ENCODE data around the gene HSF2. TPM values are rescaled to one million over a fixed set of nuclear protein-coding genes. Genes with fewer than 3 reads are reported as not detected.

The HSF2 gene
- total and polyA plus RNA-seq, 7 donors: 3.5 to 37.1 (median 22.4) TPM

DNA sequence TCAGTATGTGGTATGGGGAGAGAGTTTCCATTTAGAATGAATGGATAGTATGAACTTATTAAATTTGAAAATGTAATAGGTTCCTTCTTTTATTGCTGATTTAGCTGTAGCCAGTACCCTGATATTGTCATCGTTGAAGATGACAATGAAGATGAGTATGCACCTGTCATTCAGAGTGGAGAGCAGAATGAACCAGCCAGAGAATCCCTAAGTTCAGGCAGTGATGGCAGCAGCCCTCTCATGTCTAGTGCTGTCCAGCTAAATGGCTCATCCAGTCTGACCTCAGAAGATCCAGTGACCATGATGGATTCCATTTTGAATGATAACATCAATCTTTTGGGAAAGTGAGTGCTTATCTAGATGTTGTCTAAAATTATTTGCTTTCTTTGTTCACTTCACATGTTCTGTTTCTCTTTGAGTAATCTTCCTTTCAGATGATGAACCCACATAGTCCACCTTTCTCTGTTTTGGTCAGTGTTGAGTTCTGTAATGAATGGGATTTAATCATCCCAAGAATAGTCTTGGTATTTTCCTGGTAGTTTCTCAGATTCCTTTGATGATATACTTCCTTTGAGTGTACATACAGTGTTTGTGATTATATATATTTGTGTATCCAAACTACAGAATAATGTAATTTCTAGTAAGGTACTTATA lies 23.3 kb downstream of the HSF2 start:
- Histone ChIP-seq H3K4me3 (no peak overlapping the region), H3K27ac (no peak overlapping the region), H3K36me3 (peaks cover 0 to 89% (median 9%) of the 10 kb centered on the region in 4 donors), H3K4me1 (no peaks in the 10 kb centered on the region), H3K9me3 (no peaks in the 10 kb centered on the region), H3K27me3 (no peaks in the 10 kb centered on the region)
- WGBS, 2 donors: 86 to 94% methylated on average over 1 of the region's 1 CpG
- intact Hi-C loops (cut with DNase I): no loop called here
- TF ChIP-seq POLR2A (IDR thresholded peaks at IDR 0.05): no peak
- no peak for TF ChIP-seq POLR2AphosphoS5 (IDR thresholded peaks at IDR 0.05)
- TF ChIP-seq EP300 (IDR thresholded peaks at IDR 0.05): no peak
- TF ChIP-seq, protein P1, sequence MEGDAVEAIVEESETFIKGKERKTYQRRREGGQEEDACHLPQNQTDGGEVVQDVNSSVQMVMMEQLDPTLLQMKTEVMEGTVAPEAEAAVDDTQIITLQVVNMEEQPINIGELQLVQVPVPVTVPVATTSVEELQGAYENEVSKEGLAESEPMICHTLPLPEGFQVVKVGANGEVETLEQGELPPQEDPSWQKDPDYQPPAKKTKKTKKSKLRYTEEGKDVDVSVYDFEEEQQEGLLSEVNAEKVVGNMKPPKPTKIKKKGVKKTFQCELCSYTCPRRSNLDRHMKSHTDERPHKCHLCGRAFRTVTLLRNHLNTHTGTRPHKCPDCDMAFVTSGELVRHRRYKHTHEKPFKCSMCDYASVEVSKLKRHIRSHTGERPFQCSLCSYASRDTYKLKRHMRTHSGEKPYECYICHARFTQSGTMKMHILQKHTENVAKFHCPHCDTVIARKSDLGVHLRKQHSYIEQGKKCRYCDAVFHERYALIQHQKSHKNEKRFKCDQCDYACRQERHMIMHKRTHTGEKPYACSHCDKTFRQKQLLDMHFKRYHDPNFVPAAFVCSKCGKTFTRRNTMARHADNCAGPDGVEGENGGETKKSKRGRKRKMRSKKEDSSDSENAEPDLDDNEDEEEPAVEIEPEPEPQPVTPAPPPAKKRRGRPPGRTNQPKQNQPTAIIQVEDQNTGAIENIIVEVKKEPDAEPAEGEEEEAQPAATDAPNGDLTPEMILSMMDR (IDR thresholded peaks at IDR 0.05): no peak
- DNase-seq: no peak

DNA sequence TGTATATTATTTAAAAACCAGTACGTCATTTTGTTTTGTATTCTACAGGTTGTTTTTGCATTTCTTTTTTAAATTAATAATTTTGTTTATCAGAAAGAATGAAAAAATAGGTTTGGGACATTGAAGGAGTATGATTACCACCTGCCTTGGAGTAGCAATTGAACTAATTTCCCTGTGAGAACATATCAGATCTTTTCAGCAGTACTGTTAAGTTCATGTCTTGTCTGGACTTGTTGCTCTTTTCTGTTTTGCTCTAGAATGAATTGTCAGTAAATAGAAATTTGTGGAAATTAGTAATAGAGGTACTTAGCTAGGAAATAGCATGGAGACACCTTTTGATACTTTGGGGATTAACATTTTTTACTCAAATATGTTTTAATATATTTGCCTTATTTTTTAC lies 24.3 kb downstream of the HSF2 start:
- TF ChIP-seq EP300 (IDR thresholded peaks at IDR 0.05): no peak
- no peak for TF ChIP-seq POLR2A (IDR thresholded peaks at IDR 0.05)
- TF ChIP-seq, protein P1 (IDR thresholded peaks at IDR 0.05): no peak
- no peak for TF ChIP-seq POLR2AphosphoS5 (IDR thresholded peaks at IDR 0.05)
- DNase-seq: no peak
- H3K27me3 ChIP-seq: no peaks in the 10 kb centered on the region
- H3K4me3 ChIP-seq: no peak overlapping the region
- no peaks in the 10 kb centered on the region for H3K9me3 ChIP-seq
- no peak overlapping the region for H3K27ac ChIP-seq
- no peaks in the 10 kb centered on the region for H3K4me1 ChIP-seq
- H3K36me3 ChIP-seq: peaks cover 0 to 92% (median 9%) of the 10 kb centered on the region in 4 donors
- intact Hi-C loops (cut with DNase I): no loop called here
- 92 to 95% methylated on average over 1 of the region's 1 CpG for WGBS, 2 donors

DNA sequence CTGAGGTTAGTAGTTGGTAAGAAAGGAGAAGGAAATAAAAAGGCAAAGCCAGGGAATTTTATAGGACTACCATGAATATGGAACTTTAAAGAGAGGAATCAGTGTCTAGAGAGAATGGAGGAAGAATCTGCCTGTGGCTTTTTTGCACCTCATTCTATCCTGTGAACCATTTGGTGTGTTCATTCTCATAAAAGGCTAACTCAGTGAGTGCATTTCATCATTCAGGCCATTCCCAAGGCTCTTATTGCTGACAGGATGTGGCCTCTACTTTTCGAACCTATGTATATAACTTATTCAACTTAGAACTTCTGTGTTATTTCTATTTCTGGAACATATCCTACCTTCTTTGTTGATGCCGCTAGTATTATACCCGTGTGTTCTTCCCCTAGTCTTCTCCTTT lies 27.1 kb downstream of the HSF2 start:
- H3K36me3 ChIP-seq: peaks cover 1 to 81% (median 10%) of the 10 kb centered on the region in 4 donors
- intact Hi-C loops (cut with DNase I): no loop called here
- WGBS, 2 donors: 96 to 98% methylated on average over 3 of the region's 3 CpGs
- H3K27me3 ChIP-seq: no peaks in the 10 kb centered on the region
- TF ChIP-seq EP300 (IDR thresholded peaks at IDR 0.05) (no peak), POLR2A (IDR thresholded peaks at IDR 0.05) (no peak), POLR2AphosphoS5 (IDR thresholded peaks at IDR 0.05) (no peak)
- TF ChIP-seq, protein P1 (IDR thresholded peaks at IDR 0.05): no peak
- H3K4me3 ChIP-seq: no peak overlapping the region
- H3K4me1 ChIP-seq: no peaks in the 10 kb centered on the region
- no peak for DNase-seq
- H3K9me3 ChIP-seq: no peaks in the 10 kb centered on the region
- no peak overlapping the region for H3K27ac ChIP-seq

DNA sequence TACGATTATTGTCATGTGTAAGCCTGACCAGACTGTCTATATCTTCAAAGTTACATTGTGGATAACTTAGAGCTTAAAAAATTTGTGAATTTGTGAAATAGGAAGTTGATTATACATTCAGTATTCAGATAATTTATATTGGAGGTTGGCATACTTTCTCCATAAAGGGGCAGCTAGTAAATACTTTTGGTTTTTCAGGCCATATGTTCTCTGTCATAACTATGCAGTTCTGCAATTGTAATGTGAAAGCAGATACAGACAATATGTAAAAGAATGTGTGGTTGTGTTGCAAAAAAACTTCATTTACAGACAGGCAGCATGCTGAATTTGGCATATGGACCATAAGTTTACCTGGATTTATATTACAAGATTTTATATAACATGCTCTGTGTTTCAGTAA lies 29.3 kb downstream of the HSF2 start:
- no peak for TF ChIP-seq POLR2AphosphoS5 (IDR thresholded peaks at IDR 0.05)
- TF ChIP-seq POLR2A (IDR thresholded peaks at IDR 0.05): no peak
- no peak for TF ChIP-seq EP300 (IDR thresholded peaks at IDR 0.05)
- TF ChIP-seq, protein P1 (IDR thresholded peaks at IDR 0.05): no peak
- no peaks in the 10 kb centered on the region for H3K9me3 ChIP-seq
- H3K27me3 ChIP-seq: no peaks in the 10 kb centered on the region
- WGBS, 2 donors: 86 to 93% methylated on average over 1 of the region's 1 CpG
- no peaks in the 10 kb centered on the region for H3K4me1 ChIP-seq
- no peak overlapping the region for H3K4me3 ChIP-seq
- H3K27ac ChIP-seq: no peak overlapping the region
- intact Hi-C loops (cut with DNase I): no loop called here
- H3K36me3 ChIP-seq: peaks cover 4 to 65% (median 11%) of the 10 kb centered on the region in 4 donors
- no peak for DNase-seq

DNA sequence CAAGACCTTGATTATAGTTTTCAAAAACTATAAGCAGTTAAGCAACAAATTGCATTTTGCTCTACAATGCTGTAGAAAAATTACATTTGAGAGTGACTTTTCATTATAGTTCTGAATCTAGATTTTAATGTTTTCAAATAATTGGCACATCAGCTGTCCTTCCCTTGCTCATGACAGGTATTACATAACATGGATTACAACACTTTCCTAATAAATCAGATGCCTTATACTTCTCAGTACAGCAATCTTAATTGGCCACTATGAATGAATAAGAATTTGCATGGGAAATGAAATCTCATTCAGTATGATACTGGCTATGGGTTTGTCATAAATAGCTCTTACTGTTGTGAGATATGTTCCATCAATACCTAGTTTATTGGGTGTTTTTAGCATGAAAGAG lies 29.9 kb downstream of the HSF2 start:
- intact Hi-C loops (cut with DNase I): no loop called here
- Histone ChIP-seq H3K9me3 (no peaks in the 10 kb centered on the region), H3K36me3 (peaks cover 4 to 60% (median 10%) of the 10 kb centered on the region in 4 donors), H3K27me3 (no peaks in the 10 kb centered on the region), H3K27ac (no peak overlapping the region), H3K4me1 (no peaks in the 10 kb centered on the region), H3K4me3 (no peak overlapping the region)
- no peak for TF ChIP-seq POLR2A (IDR thresholded peaks at IDR 0.05)
- DNase-seq: no peak
